Measurements from ENCODE around the gene PSMG4. TPM values are rescaled to one million over a fixed set of nuclear protein-coding genes. Genes with fewer than 3 reads are reported as not detected.

PSMG4 gene
- polyA plus RNA-seq, 1 donor (not counting 4 experiments of a cell fraction or from before 2014, with no cell fraction given) = 16.3 TPM

GRCh38 chr6:3264356-3264755 is 5.6 kb downstream of the PSMG4 start:
- Histone ChIP-seq H3K9me3 (ENCODE audit: control insufficient read depth, low read depth, low read length) (no peaks in the 10 kb centered on the region), H3K4me3 (ENCODE audit: control insufficient read depth in 2 of 3, extremely low read depth in 1 of 3, insufficient read depth in 2 of 3, low read depth in 1 of 3, low read length in 3 of 3) (no peak overlapping the region), H3K4me1 (ENCODE audit: control insufficient read depth, extremely low read depth, insufficient read depth, low read length) (peaks cover 9% of the 10 kb centered on the region), H3K36me3 (ENCODE audit: control insufficient read depth in 2 of 2, extremely low read depth in 1 of 2, insufficient read depth in 2 of 2, low read length in 2 of 2) (peaks cover 10 to 33% of the 10 kb centered on the region in 2 experiments), H3K9me1 (ENCODE audit: control insufficient read depth, extremely low read depth, insufficient read depth, low read length) (no peaks in the 10 kb centered on the region), H3K27ac (ENCODE audit: control insufficient read depth, insufficient read depth, low read length) (no peak overlapping the region), H3K4me2 (ENCODE audit: control insufficient read depth, extremely low read depth, insufficient read depth, low read depth, low read length) (no peak overlapping the region), H3K79me2 (ENCODE audit: control insufficient read depth, insufficient read depth, low read length) (peaks cover 70% of the 10 kb centered on the region), H4K20me1 (ENCODE audit: control insufficient read depth, extremely low read depth, insufficient read depth, low read length) (peaks cover 18% of the 10 kb centered on the region), H2AFZ (ENCODE audit: control insufficient read depth, low read length) (no peak overlapping the region), H3K9ac (ENCODE audit: control insufficient read depth, extremely low read depth, insufficient read depth, low read length) (no peak overlapping the region), H3K27me3 (ENCODE audit: control insufficient read depth, extremely low read depth, insufficient read depth, low read length) (no peaks in the 10 kb centered on the region)
- DNase-seq (ENCODE audit: low read depth, low spot score) (no peak), FAIRE-seq (no peak)
- dilution Hi-C loops (cut with MboI; ENCODE audit: extremely low pct_ligation_motif_present, low sequenced_read_pairs) = no loop called here
- TF ChIP-seq EZH2 (IDR thresholded peaks at IDR 0.05; ENCODE audit: low read length) = no peak
- TF ChIP-seq CTCF (optimal IDR thresholded peaks at IDR 0.05 in 1 of 3, IDR thresholded peaks at IDR 0.05 in 1 of 3, conservative IDR thresholded peaks at IDR 0.05 in 1 of 3; ENCODE audit: extremely low read depth in 1 of 3, insufficient read depth in 2 of 3, low read length in 3 of 3) = no peak

GRCh38 chr6:3265671-3266070 is 6.9 kb downstream of the PSMG4 start:
- peaks cover 18% of the 10 kb centered on the region for H4K20me1 ChIP-seq (ENCODE audit: control insufficient read depth, extremely low read depth, insufficient read depth, low read length)

More at GRCh38 chr6:3265671-3266070, 6.9 kb downstream of the PSMG4 start:
- Histone ChIP-seq H2AFZ (ENCODE audit: control insufficient read depth, low read length) (no peak overlapping the region), H3K9ac (ENCODE audit: control insufficient read depth, extremely low read depth, insufficient read depth, low read length) (no peak overlapping the region), H3K36me3 (ENCODE audit: control insufficient read depth in 2 of 2, extremely low read depth in 1 of 2, insufficient read depth in 2 of 2, low read length in 2 of 2) (peaks cover 12 to 33% of the 10 kb centered on the region in 2 experiments), H3K9me3 (ENCODE audit: control insufficient read depth, low read depth, low read length) (no peaks in the 10 kb centered on the region), H3K79me2 (ENCODE audit: control insufficient read depth, insufficient read depth, low read length) (peaks cover 57% of the 10 kb centered on the region), H3K9me1 (ENCODE audit: control insufficient read depth, extremely low read depth, insufficient read depth, low read length) (no peaks in the 10 kb centered on the region), H3K4me3 (ENCODE audit: control insufficient read depth in 2 of 3, extremely low read depth in 1 of 3, insufficient read depth in 2 of 3, low read depth in 1 of 3, low read length in 3 of 3) (no peak overlapping the region), H3K4me2 (ENCODE audit: control insufficient read depth, extremely low read depth, insufficient read depth, low read depth, low read length) (no peak overlapping the region), H3K27me3 (ENCODE audit: control insufficient read depth, extremely low read depth, insufficient read depth, low read length) (no peaks in the 10 kb centered on the region), H3K27ac (ENCODE audit: control insufficient read depth, insufficient read depth, low read length) (no peak overlapping the region), H3K4me1 (ENCODE audit: control insufficient read depth, extremely low read depth, insufficient read depth, low read length) (peaks cover 4% of the 10 kb centered on the region)
- FAIRE-seq (no peak), DNase-seq (ENCODE audit: low read depth, low spot score) (no peak)
- dilution Hi-C loops (cut with MboI; ENCODE audit: extremely low pct_ligation_motif_present, low sequenced_read_pairs) = no loop called here
- TF ChIP-seq EZH2 (IDR thresholded peaks at IDR 0.05; ENCODE audit: low read length) = no peak
- TF ChIP-seq CTCF (optimal IDR thresholded peaks at IDR 0.05 in 1 of 3, IDR thresholded peaks at IDR 0.05 in 1 of 3, conservative IDR thresholded peaks at IDR 0.05 in 1 of 3; ENCODE audit: extremely low read depth in 1 of 3, insufficient read depth in 2 of 3, low read length in 3 of 3) = no peak
